ENCODE data around the gene CCNJL.

DNA sequence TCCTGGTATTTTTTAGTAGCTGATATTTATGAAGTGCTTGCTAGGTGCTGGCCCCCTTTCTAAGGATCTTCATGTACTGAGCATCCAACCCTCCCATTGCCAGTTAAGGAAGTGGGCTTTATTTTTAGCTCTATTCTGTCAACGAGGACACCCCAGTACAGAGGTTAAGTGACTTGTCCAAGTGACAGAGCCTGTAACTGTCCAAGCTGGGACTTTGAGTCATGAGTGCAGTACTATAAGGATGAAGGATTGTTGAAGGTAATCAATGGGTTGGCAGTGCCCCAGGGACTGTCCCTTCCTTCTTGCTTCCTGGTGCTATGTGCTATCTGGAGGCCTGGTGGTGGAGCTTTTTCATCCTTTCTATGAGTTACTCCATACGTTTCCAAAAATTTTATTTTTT is 101.0 kb downstream of the CCNJL start:
- TF ChIP-seq POLR2A (IDR thresholded peaks at IDR 0.05; ENCODE audit: low read depth, low read length), result no peak
- no peak for TF ChIP-seq POLR2AphosphoS5 (IDR thresholded peaks at IDR 0.05; ENCODE audit: low read depth, low read length)
- no peak for TF ChIP-seq TAF1 (IDR thresholded peaks at IDR 0.05; ENCODE audit: low read depth, low read length)
- no peak for TF ChIP-seq POU2F2 (IDR thresholded peaks at IDR 0.05; ENCODE audit: low read depth, low read length)
- no peak for TF ChIP-seq SPI1 (IDR thresholded peaks at IDR 0.05; ENCODE audit: low read depth, low read length)
- no peak for TF ChIP-seq PAX5 (IDR thresholded peaks at IDR 0.05; ENCODE audit: insufficient read depth, low read length, severe bottlenecking)
